Liver (tissue), 9 donors: ENCODE data around the gene PJVK. TPM values are rescaled to one million over a fixed set of nuclear protein-coding genes. Genes with fewer than 3 reads are reported as not detected.
A peak's percentile ranks its signal among the peaks of the same experiment; 100 is the strongest.
"Not testable (repeated sequence)": the region's sequence is repeated elsewhere in the genome, so short reads cannot be mapped to it uniquely, and the experiment has no call there.

Source experiments
- DNase-seq: peaks from one replicate; pipeline ENCODE4 v3.0.0-alpha.2; 2017; ENCODE audit warnings: low spot score
- H3K27ac ChIP-seq, 2 donors: one replicate each; pipeline ENCODE4 v1.7.0; 2013; ENCODE audit warnings: inconsistent platforms in 2 of 2, low read length in 2 of 2, control low read depth in 1 of 2, low read depth in 1 of 2, mild to moderate bottlenecking in 1 of 2
- H3K27me3 ChIP-seq, 4 donors: one replicate each; pipeline versions ENCODE4 v1.6.1 to v1.7.0; 2013; ENCODE audit warnings: low read length in 3 of 4, inconsistent platforms in 1 of 4, mild to moderate bottlenecking in 1 of 4, moderate library complexity in 1 of 4; ENCODE audit not compliant: control insufficient read depth in 4 of 4, insufficient read depth in 4 of 4
- H3K36me3 ChIP-seq, 4 donors: one replicate each; pipeline versions ENCODE4 v1.6.1 to v1.7.0; 2013; ENCODE audit warnings: low read length in 3 of 4, mild to moderate bottlenecking in 3 of 4, low read depth in 1 of 4, moderate library complexity in 1 of 4; ENCODE audit not compliant: control insufficient read depth in 4 of 4, insufficient read depth in 3 of 4
- H3K4me1 ChIP-seq, 4 donors: one replicate each; pipeline versions ENCODE4 v1.6.1 to v1.7.0; 2013; ENCODE audit warnings: low read length in 3 of 4, mild to moderate bottlenecking in 3 of 4, moderate library complexity in 1 of 4; ENCODE audit not compliant: control insufficient read depth in 4 of 4, insufficient read depth in 4 of 4
- H3K4me3 ChIP-seq, 3 donors: one replicate each; pipeline versions ENCODE4 v1.6.1 to v1.7.0; 2013; ENCODE audit warnings: low read length in 3 of 3, control low read depth in 1 of 3, low read depth in 1 of 3, mild to moderate bottlenecking in 1 of 3
- H3K9ac ChIP-seq, 2 donors: one replicate each; pipeline ENCODE4 v1.7.0; 2013; ENCODE audit warnings: low read length in 2 of 2, mild to moderate bottlenecking in 2 of 2, moderate library complexity in 2 of 2, control low read depth in 1 of 2, low read depth in 1 of 2
- H3K9me3 ChIP-seq, 4 donors: one replicate each; pipeline versions ENCODE4 v1.6.1 to v1.7.0; 2013; ENCODE audit warnings: low read length in 3 of 4; ENCODE audit not compliant: control insufficient read depth in 4 of 4
- ATF3 ChIP-seq: IDR thresholded peaks from 2 replicates; pipeline ENCODE4 v1.6.1; 2016; ENCODE audit warnings: antibody characterized with exemption
- CTCF ChIP-seq: fragments of 150-350 bp; IDR thresholded peaks from 2 replicates; pipeline ENCODE4 v1.5.1; 2017; ENCODE audit warnings: improper control_type of control experiment, low read depth, low read length; ENCODE audit not compliant: missing input control
- EGR1 ChIP-seq, 2 donors: IDR thresholded peaks; 2 replicates each; pipeline ENCODE4 v1.6.1; 2016 to 2018; ENCODE audit warnings: antibody characterized with exemption in 2 of 2, low read depth in 2 of 2
- FOXA1 ChIP-seq: IDR thresholded peaks from 2 replicates; pipeline ENCODE4 v1.6.1; 2016; ENCODE audit warnings: antibody characterized with exemption
- FOXA2 ChIP-seq: IDR thresholded peaks from 2 replicates; pipeline ENCODE4 v1.6.1; 2016; ENCODE audit warnings: antibody characterized with exemption
- GABPA ChIP-seq, 2 donors: IDR thresholded peaks in 1 of 2; conservative IDR thresholded peaks in 1 of 2; 2 replicates each; pipeline ENCODE4 v1.6.1; 2016; ENCODE audit warnings: antibody characterized with exemption in 2 of 2, mild to moderate bottlenecking in 1 of 2, moderate library complexity in 1 of 2
- HNF4A ChIP-seq, 2 donors: conservative IDR thresholded peaks; 2 replicates each; pipeline ENCODE4 v1.6.1; 2016; ENCODE audit warnings: antibody characterized with exemption in 2 of 2, mild to moderate bottlenecking in 2 of 2
- HNF4G ChIP-seq: IDR thresholded peaks from 2 replicates; pipeline ENCODE4 v1.6.1; 2016; ENCODE audit warnings: antibody characterized with exemption
- JUND ChIP-seq, 2 donors: IDR thresholded peaks; 2 replicates each; pipeline ENCODE4 v1.6.1; 2016; ENCODE audit warnings: antibody characterized with exemption in 2 of 2
- MAX ChIP-seq: IDR thresholded peaks from 2 replicates; pipeline ENCODE4 v1.6.1; 2016; ENCODE audit warnings: antibody characterized with exemption
- NR2F2 ChIP-seq: IDR thresholded peaks from 2 replicates; pipeline ENCODE4 v1.6.1; 2016; ENCODE audit warnings: antibody characterized with exemption
- RAD21 ChIP-seq, 2 donors: IDR thresholded peaks; 2 replicates each; pipeline ENCODE4 v1.6.1; 2016; ENCODE audit warnings: antibody characterized with exemption in 2 of 2, mild to moderate bottlenecking in 2 of 2
- REST ChIP-seq: IDR thresholded peaks from 2 replicates; pipeline ENCODE4 v1.6.1; 2016; ENCODE audit warnings: antibody characterized with exemption, mild to moderate bottlenecking
- RXRA ChIP-seq, 2 donors: IDR thresholded peaks; 2 replicates each; pipeline ENCODE4 v1.6.1; 2017 to 2018; ENCODE audit warnings: antibody characterized with exemption in 2 of 2, mild to moderate bottlenecking in 1 of 2
- SP1 ChIP-seq: IDR thresholded peaks from 2 replicates; pipeline ENCODE4 v1.6.1; 2018; ENCODE audit warnings: antibody characterized with exemption, mild to moderate bottlenecking
- TAF1 ChIP-seq: conservative IDR thresholded peaks from 2 replicates; pipeline ENCODE4 v1.6.1; 2016; ENCODE audit warnings: antibody characterized with exemption, mild to moderate bottlenecking
- YY1 ChIP-seq: IDR thresholded peaks from 2 replicates; pipeline ENCODE4 v1.6.1; 2016; ENCODE audit warnings: antibody characterized with exemption, mild to moderate bottlenecking
- ZBTB33 ChIP-seq: IDR thresholded peaks from 2 replicates; pipeline ENCODE4 v1.6.1; 2016; ENCODE audit warnings: antibody characterized with exemption
- WGBS: extraction: QIAGEN DNeasy Blood & Tissue Kit; methylation state at CpG from one replicate; pipeline ENCODE4 v1.1.7; 2013; 5-methylcytosine and 5-hydroxymethylcytosine counted together
- polyA plus RNA-seq, 2 donors: library from polyadenylated mRNA; stranded (reverse) in 1 of 2; unstranded in 1 of 2; fragments of 200-250 nt in 1 of 2; fragments of >200 nt in 1 of 2; fragmentation: Nextera tagmentation in 1 of 2; extraction: Ambion mirVana in 1 of 2; gene quantifications; one replicate each; pipeline versions ENCODE4 v1.2.1 to v1.2.3, GENCODE V29; 2013 to 2015
- total RNA-seq, 2 donors: library from RNA; depleted of rRNA; stranded (reverse); fragments of >200 nt; gene quantifications; one replicate each; pipeline ENCODE4 v1.2.3, GENCODE V29; 2014
- donor health status: healthy.
- donor health status: healthy.
- donor health status: healthy.
- donor health status: healthy.
- donor health status: healthy.

Gene PJVK
- total and polyA plus RNA-seq, 4 donors = 0.48 to 2.3 (median 1.4) TPM

GRCh38 chr2:178457390-178457886 is 6.3 kb downstream of the PJVK start:
- no peaks in the 10 kb centered on the region for H3K4me1 ChIP-seq
- no peaks in the 10 kb centered on the region for H3K27me3 ChIP-seq
- no peak for DNase-seq
- no peaks in the 10 kb centered on the region for H3K9me3 ChIP-seq
- no peak overlapping the region for H3K9ac ChIP-seq
- no peak overlapping the region for H3K27ac ChIP-seq
- no peaks in the 10 kb centered on the region for H3K36me3 ChIP-seq
- 95% methylated on average over 11 of the region's 11 CpGs for WGBS
- TF ChIP-seq SP1 (no peak), NR2F2 (no peak), JUND (IDR thresholded peaks at IDR 0.05) (no peak)
- H3K4me3 ChIP-seq = no peak overlapping the region

GRCh38 chr2:178469219-178469849 is 18.2 kb downstream of the PJVK start:
- no peaks in the 10 kb centered on the region for H3K27me3 ChIP-seq
- H3K4me1 ChIP-seq = peaks cover 3 to 13% (median 8%) of the 10 kb centered on the region in 4 donors
- peak overlapping the region in 1 of 2 donors; percentile 1 for H3K9ac ChIP-seq
- TF ChIP-seq FOXA1 (no peak), RXRA (IDR thresholded peaks at IDR 0.05) (peak; percentile 28 to 59), CTCF (no peak), SP1 (peak; percentile 87), EGR1 (IDR thresholded peaks at IDR 0.05; ENCODE audit: low read depth in 2 of 2) (no peak), JUND (IDR thresholded peaks at IDR 0.05) (peak; percentile 75 to 77), ATF3 (peak; percentile 47), HNF4G (peak; percentile 83), RAD21 (IDR thresholded peaks at IDR 0.05) (no peak), FOXA2 (peak; percentile 33), ZBTB33 (peak; percentile 53), HNF4A (conservative IDR thresholded peaks at IDR 0.05) (peak; percentile 97 to 98), GABPA (IDR thresholded peaks at IDR 0.05 in 1 of 2, conservative IDR thresholded peaks at IDR 0.05 in 1 of 2) (peak in 1 of 2 donors; percentile 60), YY1 (peak; percentile 70), NR2F2 (no peak), TAF1 (no peak), MAX (peak; percentile 32), REST (peak; percentile 39)
- peak overlapping the region; percentile 51 to 58 for H3K27ac ChIP-seq
- 40% methylated on average over 7 of the region's 7 CpGs for WGBS
- H3K4me3 ChIP-seq = peak overlapping the region in 1 of 3 donors; percentile 16
- no peak for DNase-seq
- H3K9me3 ChIP-seq = no peaks in the 10 kb centered on the region
- peaks cover 0 to 4% (median 3%) of the 10 kb centered on the region in 4 donors for H3K36me3 ChIP-seq

GRCh38 chr2:178471313-178471712 is 20.1 kb downstream of the PJVK start:
- H3K36me3 ChIP-seq, H3K9ac ChIP-seq, H3K4me3 ChIP-seq, H3K27me3 ChIP-seq, H3K27ac ChIP-seq, DNase-seq, H3K9me3 ChIP-seq: not testable (repeated sequence)
- peaks cover 3 to 13% (median 8%) of the 10 kb centered on the region in 4 donors for H3K4me1 ChIP-seq
- 95% methylated on average over 5 of the region's 5 CpGs for WGBS
